Brain pericyte (primary cell): ENCODE measurements around the gene KCNC4.

Experiments
- DNase-seq: peaks from one replicate; pipeline ENCODE4 v3.0.0-alpha.2; 2012; ENCODE audit warnings: low read depth, low spot score

Gene KCNC4

DNA sequence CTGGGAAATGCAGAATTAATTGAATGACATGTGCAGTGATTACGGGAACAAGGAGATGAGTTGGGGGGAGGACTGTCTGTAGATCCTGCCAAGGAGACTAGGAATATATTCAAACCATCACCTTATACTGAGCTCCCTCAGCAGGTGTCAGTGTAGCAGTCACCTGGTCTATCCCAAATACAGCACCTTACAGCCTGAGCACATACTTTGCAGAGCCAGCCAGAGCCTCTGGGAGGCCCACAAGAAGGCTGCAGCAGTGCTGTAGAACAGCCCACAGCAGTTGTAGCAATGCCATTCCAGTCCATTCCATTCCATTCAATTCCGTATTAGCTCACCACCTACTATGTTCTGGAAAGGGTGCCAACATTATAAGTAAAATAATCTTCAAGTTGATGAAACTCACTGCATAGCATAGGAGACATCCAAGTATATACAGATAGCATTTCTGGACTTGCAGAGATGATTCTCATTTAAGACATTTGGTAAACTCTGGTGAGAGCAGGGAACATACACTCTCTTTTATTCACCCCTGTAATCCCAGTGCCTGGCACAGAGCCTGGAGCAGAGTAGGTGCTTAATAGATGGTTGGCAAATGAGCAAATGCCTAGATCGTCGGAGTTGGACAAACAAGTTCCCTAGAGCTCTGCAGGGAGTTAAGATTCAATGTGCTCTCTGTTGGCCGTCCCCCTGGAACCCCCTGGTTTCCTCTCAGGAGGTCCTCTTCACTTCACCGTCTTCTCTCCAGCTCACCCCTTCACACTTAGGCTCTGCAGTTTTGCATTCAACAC is 44.7 kb downstream of the KCNC4 start:
- no peak for DNase-seq

DNA sequence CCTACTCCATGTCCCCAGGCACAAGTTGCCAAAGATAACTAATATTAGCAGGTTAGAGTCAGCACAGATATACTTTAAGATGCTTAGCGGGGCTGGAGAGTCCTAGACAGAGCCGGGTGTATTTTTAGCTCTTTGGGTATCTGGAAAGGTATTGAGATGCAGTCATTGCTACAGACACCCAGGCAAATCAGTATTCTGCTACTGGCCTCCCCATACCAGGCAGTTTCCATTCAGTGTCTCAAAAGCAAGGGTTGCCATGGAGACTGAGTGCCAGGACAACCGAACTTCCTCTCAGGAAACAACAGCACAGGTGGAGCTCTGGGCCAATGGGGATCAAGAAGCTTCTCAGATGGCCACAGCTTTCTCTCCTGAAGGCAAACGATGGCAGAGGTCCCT is 45.3 kb downstream of the KCNC4 start:
- no peak for DNase-seq

DNA sequence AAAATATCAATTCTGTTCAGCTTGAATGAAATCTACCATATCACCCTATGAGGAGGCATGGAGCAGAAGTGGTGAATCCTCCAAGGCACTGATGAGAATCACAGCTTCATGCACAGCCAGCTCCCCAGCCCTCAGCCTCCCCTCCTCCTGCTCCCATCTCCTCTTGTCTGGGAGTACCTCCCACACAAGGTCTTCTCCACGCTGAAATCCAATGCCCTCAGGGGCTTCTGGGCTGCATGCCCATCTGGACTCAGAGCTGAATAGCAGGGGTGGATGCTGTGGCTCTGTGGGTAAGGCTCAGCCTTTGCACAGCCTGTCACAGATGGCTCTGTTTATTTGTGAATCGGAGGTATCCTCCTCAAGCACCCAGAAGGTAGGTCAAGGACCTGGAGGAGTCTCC is 48.6 kb downstream of the KCNC4 start:
- DNase-seq, result no peak

DNA sequence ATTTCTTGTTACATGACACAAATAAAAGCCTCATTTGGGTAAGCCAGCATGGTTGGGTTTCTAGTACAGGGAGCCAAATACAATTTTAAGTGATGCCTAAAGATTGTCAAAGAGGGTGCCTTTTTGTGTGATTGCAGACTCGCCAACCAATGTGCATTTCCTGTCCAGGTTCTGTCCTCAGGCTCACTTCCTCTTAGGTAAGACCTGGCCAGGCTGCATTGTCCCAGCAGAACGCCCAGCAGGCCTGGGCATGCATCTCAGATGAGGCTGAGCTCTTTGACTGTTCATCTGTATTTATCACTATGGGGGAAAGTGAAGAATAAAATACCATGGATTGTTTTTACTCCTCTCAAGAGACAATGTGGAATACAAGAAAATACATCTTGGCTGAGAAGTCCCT is 49.7 kb downstream of the KCNC4 start:
- DNase-seq, result no peak
